K562 (cell line): ENCODE results near the gene PRELID2. TPM values are rescaled to one million over a fixed set of nuclear protein-coding genes. Genes with fewer than 3 reads are reported as not detected.

Experiments used
- BMI1 ChIP-seq: fragments of 150-350 bp; IDR thresholded peaks from 2 replicates; pipeline ENCODE4 v1.6.1; 2014; ENCODE audit warnings: low read length
- CCAR2 ChIP-seq: fragments of 200-400 bp; formaldehyde crosslinking; IDR thresholded peaks from 2 replicates; pipeline ENCODE4 v1.6.1; 2017; ENCODE audit warnings: mild to moderate bottlenecking, low read depth, low read length
- CEBPG ChIP-seq, 3 experiments: fragments of 200-800 bp in 1 of 3; sonication (Bioruptor generic) in 1 of 3; sonication (generic) in 1 of 3; formaldehyde crosslinking in 1 of 3; IDR thresholded peaks in 2 of 3; conservative IDR thresholded peaks in 1 of 3; 2 replicates each; pipeline versions ENCODE4 v1.6.1 to v1.8.0; 2016 to 2022; ENCODE audit warnings: missing compliant biosample characterization in 2 of 3, missing genetic modification characterization in 2 of 3, mild to moderate bottlenecking in 1 of 3, missing genetic modification reagents in 1 of 3
- ILF3 ChIP-seq: fragments of 450-650 bp; IDR thresholded peaks from 2 replicates; pipeline ENCODE4 v1.6.1; 2018; ENCODE audit warnings: antibody characterized with exemption, mild to moderate bottlenecking, moderate library complexity, borderline replicate concordance
- KLF13 ChIP-seq: fragments of 450-650 bp; IDR thresholded peaks from 2 replicates; pipeline ENCODE4 v1.6.1; 2016; ENCODE audit warnings: missing genetic modification characterization, low read depth, mild to moderate bottlenecking, missing compliant biosample characterization, moderate library complexity, borderline replicate concordance
- KLF6 ChIP-seq: fragments of 250-450 bp; sonication (Bioruptor Pico); IDR thresholded peaks from 2 replicates; pipeline ENCODE4 v1.4.0; 2020; ENCODE audit warnings: mild to moderate bottlenecking, moderate library complexity, borderline replicate concordance
- MXI1 ChIP-seq: IDR thresholded peaks from 2 replicates; pipeline ENCODE4 v1.6.1; 2011; ENCODE audit warnings: low read depth, mild to moderate bottlenecking, improper control_type of control experiment, low read length
- PRMT5 ChIP-seq: sonication (generic); formaldehyde crosslinking; IDR thresholded peaks from 2 replicates; pipeline ENCODE4 v1.5.0; 2020; ENCODE audit warnings: missing genetic modification reagents
- RBFOX2 ChIP-seq: fragments of 200-400 bp; formaldehyde crosslinking; IDR thresholded peaks from 2 replicates; pipeline ENCODE4 v1.6.1; 2017; ENCODE audit warnings: low read depth, mild to moderate bottlenecking, low read length, moderate library complexity
- RBM22 ChIP-seq: fragments of 200-400 bp; formaldehyde crosslinking; IDR thresholded peaks from 2 replicates; pipeline ENCODE4 v1.6.1; 2018; ENCODE audit warnings: low read length, low read depth; ENCODE audit not compliant: poor library complexity, severe bottlenecking
- ZNF263 ChIP-seq: sonication (generic); formaldehyde crosslinking; IDR thresholded peaks from 2 replicates; pipeline ENCODE4 v1.8.0; 2022; ENCODE audit warnings: mild to moderate bottlenecking, missing genetic modification reagents, borderline replicate concordance
- ZNF609 ChIP-seq: sonication (generic); formaldehyde crosslinking; IDR thresholded peaks from 2 replicates; pipeline ENCODE4 v1.8.1; 2023; ENCODE audit warnings: missing genetic modification reagents, mild to moderate bottlenecking, borderline replicate concordance
- ZNF766 ChIP-seq: fragments of 200-800 bp; sonication (Bioruptor generic); conservative IDR thresholded peaks from 2 replicates; pipeline ENCODE4 v1.6.1; 2016; ENCODE audit warnings: missing genetic modification characterization, missing compliant biosample characterization
- polyA plus RNA-seq, 8 experiments: library from polyadenylated mRNA; depleted of rRNA in 4 of 8; stranded (reverse) in 5 of 8; unstranded in 3 of 8; fragments of >200 nt; fragmentation: Nextera tagmentation in 2 of 8; fragmentation: Illumina TruSeq in 1 of 8; extraction: Ambion mirVana in 2 of 8; extraction: Trizol in 1 of 8; gene quantifications; 2 replicates each; pipeline versions ENCODE4 v1.2.1 to v1.2.3, GENCODE V29; 2011 to 2014; ENCODE audit warnings: inconsistent platforms in 1 of 8, missing spikeins in 1 of 8
- total RNA-seq, 7 experiments: library from RNA; depleted of rRNA in 6 of 7; stranded (reverse); fragments of >200 nt in 6 of 7; fragmentation: Illumina TruSeq in 2 of 7; extraction: Trizol in 2 of 7; gene quantifications; 2 replicates each; pipeline versions ENCODE4 v1.2.1 to v1.2.3, GENCODE V29; 2011 to 2021; ENCODE audit warnings: low replicate concordance in 1 of 7
- TF ChIP-seq, protein P1 (sequence below): fragments of 250-450 bp; sonication (Bioruptor Pico); IDR thresholded peaks from 2 replicates; pipeline ENCODE4 v1.5.0; 2020; ENCODE audit warnings: mild to moderate bottlenecking, borderline replicate concordance
- TF ChIP-seq, protein P2 (sequence below), 2 experiments: fragments of 450-650 bp in 1 of 2; sonication (generic) in 1 of 2; formaldehyde crosslinking in 1 of 2; IDR thresholded peaks in 1 of 2; conservative IDR thresholded peaks in 1 of 2; 2 replicates each; pipeline versions ENCODE4 v1.6.1 to v1.8.1; 2016 to 2023; ENCODE audit warnings: mild to moderate bottlenecking in 2 of 2, moderate library complexity in 2 of 2, inconsistent platforms in 1 of 2, missing genetic modification reagents in 1 of 2
- TF ChIP-seq, protein P3 (sequence below): sonication (generic); formaldehyde crosslinking; IDR thresholded peaks from 2 replicates; pipeline ENCODE4 v1.8.0; 2022; ENCODE audit warnings: missing genetic modification reagents, mild to moderate bottlenecking, borderline replicate concordance

PRELID2 gene
- total and polyA plus RNA-seq, 9 of the 15 experiments (the other 6 are each of a cell fraction or from before 2014, with no cell fraction given), result 6.4 to 68.2 (median 28.8) TPM

- TF ChIP-seq ZNF609 (CRISPR knock-in tag), result no peak
- TF ChIP-seq PRMT5 (CRISPR knock-in tag), result no peak
- TF ChIP-seq RBFOX2, result no peak
- TF ChIP-seq RBM22, result no peak
- TF ChIP-seq KLF6 (CRISPR knock-in tag), result no peak
- TF ChIP-seq CCAR2, result no peak
- TF ChIP-seq CEBPG (CRISPR knock-in tag; IDR thresholded peaks at IDR 0.05), result peak; percentile 28; the same call in 1 of the 2 replicates
- TF ChIP-seq CEBPG (tag; conservative IDR thresholded peaks at IDR 0.05 in 1 of 2, IDR thresholded peaks at IDR 0.05 in 1 of 2), result peak; percentile 70 to 90
- no peak for TF ChIP-seq MXI1
- TF ChIP-seq ZNF263 (CRISPR knock-in tag), result no peak
- TF ChIP-seq, protein P1, sequence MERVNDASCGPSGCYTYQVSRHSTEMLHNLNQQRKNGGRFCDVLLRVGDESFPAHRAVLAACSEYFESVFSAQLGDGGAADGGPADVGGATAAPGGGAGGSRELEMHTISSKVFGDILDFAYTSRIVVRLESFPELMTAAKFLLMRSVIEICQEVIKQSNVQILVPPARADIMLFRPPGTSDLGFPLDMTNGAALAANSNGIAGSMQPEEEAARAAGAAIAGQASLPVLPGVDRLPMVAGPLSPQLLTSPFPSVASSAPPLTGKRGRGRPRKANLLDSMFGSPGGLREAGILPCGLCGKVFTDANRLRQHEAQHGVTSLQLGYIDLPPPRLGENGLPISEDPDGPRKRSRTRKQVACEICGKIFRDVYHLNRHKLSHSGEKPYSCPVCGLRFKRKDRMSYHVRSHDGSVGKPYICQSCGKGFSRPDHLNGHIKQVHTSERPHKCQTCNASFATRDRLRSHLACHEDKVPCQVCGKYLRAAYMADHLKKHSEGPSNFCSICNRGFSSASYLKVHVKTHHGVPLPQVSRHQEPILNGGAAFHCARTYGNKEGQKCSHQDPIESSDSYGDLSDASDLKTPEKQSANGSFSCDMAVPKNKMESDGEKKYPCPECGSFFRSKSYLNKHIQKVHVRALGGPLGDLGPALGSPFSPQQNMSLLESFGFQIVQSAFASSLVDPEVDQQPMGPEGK (CRISPR knock-in tag), result no peak
- TF ChIP-seq, protein P2, sequence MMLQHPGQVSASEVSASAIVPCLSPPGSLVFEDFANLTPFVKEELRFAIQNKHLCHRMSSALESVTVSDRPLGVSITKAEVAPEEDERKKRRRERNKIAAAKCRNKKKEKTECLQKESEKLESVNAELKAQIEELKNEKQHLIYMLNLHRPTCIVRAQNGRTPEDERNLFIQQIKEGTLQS (IDR thresholded peaks at IDR 0.05), result peak; percentile 51; the same call in 1 of the 2 replicates
- TF ChIP-seq, protein P2 (CRISPR knock-in tag; conservative IDR thresholded peaks at IDR 0.05), result no peak
- TF ChIP-seq, protein P3, sequence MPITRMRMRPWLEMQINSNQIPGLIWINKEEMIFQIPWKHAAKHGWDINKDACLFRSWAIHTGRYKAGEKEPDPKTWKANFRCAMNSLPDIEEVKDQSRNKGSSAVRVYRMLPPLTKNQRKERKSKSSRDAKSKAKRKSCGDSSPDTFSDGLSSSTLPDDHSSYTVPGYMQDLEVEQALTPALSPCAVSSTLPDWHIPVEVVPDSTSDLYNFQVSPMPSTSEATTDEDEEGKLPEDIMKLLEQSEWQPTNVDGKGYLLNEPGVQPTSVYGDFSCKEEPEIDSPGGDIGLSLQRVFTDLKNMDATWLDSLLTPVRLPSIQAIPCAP (CRISPR knock-in tag), result no peak
- no peak for TF ChIP-seq ILF3
- peak; percentile 53; the same call in 1 of the 2 replicates for TF ChIP-seq ZNF766 (CRISPR knock-in tag)
- TF ChIP-seq BMI1, result no peak
- TF ChIP-seq KLF13 (tag), result no peak
- TF ChIP-seq, all 486 proteins: peak for 9
These were observed 5.5 kb upstream of the PRELID2 start (continued) for GRCh38 chr5:145840458-145841132.
